Gastrocnemius medialis (tissue), 4 donors: Measurements from ENCODE around the gene OST4. TPM values are rescaled to one million over a fixed set of nuclear protein-coding genes. Genes with fewer than 3 reads are reported as not detected.
A peak's percentile ranks its signal among the peaks of the same experiment; 100 is the strongest.

Experiments
- ATAC-seq, 2 donors: fragments of 150-250 bp; one replicate each; pipeline ENCODE4 v1.9.1; 2016
- DNase-seq, 2 donors: peaks; one replicate each; pipeline ENCODE4 v3.0.0-alpha.2; 2019
- H3K27ac ChIP-seq, 4 donors: fragments of 200-600 bp; sonication (generic); 1 replicate in 1 of 4; 2 replicates in 3 of 4; pipeline ENCODE4 v1.5.1; 2016 to 2018; ENCODE audit warnings: mild to moderate bottlenecking in 2 of 4, moderate library complexity in 1 of 4
- H3K27me3 ChIP-seq, 3 donors: fragments of 200-600 bp; sonication (generic) in 2 of 3; 1 replicate in 1 of 3; 2 replicates in 2 of 3; pipeline versions ENCODE4 v1.5.1 to v1.6.0; 2016 to 2019; ENCODE audit warnings: mild to moderate bottlenecking in 1 of 3, moderate library complexity in 1 of 3
- H3K36me3 ChIP-seq, 2 donors: fragments of 200-600 bp; sonication (generic) in 1 of 2; one replicate each; pipeline ENCODE4 v1.5.1; 2017 to 2018
- H3K4me1 ChIP-seq, 2 donors: fragments of 200-600 bp; sonication (generic) in 1 of 2; one replicate each; pipeline ENCODE4 v1.5.1; 2016 to 2017; ENCODE audit warnings: mild to moderate bottlenecking in 2 of 2
- H3K4me3 ChIP-seq, 4 donors: fragments of 200-600 bp; sonication (generic) in 3 of 4; 1 replicate in 1 of 4; 2 replicates in 3 of 4; pipeline ENCODE4 v1.5.1; 2016 to 2019; ENCODE audit warnings: mild to moderate bottlenecking in 2 of 4
- H3K9me3 ChIP-seq, 3 donors: fragments of 200-600 bp; sonication (generic) in 2 of 3; 1 replicate in 1 of 3; 2 replicates in 2 of 3; pipeline ENCODE4 v1.5.1; 2016 to 2019
- CTCF ChIP-seq, 5 experiments: fragments of 450-650 bp in 3 of 5; fragments of 200-600 bp in 2 of 5; sonication (generic) in 2 of 5; IDR thresholded peaks in 4 of 5; conservative IDR thresholded peaks in 1 of 5; 1 replicate in 4 of 5; 2 replicates in 1 of 5; pipeline ENCODE4 v1.5.1; 2016 to 2019; ENCODE audit warnings: antibody characterized with exemption in 5 of 5, mild to moderate bottlenecking in 3 of 5, moderate library complexity in 3 of 5
- POLR2A ChIP-seq, 2 donors: fragments of 450-650 bp; IDR thresholded peaks; one replicate each; pipeline ENCODE4 v1.6.1; 2017; ENCODE audit warnings: antibody characterized with exemption in 2 of 2, mild to moderate bottlenecking in 2 of 2, moderate library complexity in 2 of 2
- in situ Hi-C, 4 donors: fragments of 200-750 bp; cut with MboI; loops; one replicate each; pipeline versions ENCODE4 v1.15.0 to v1.8.0; 2017; ENCODE audit warnings: low sequenced_read_pairs in 4 of 4
- intact Hi-C: fragments of 100-400 bp; cut with DNase I; formaldehyde crosslinking; loops from one replicate; pipeline ENCODE4 v1.15.1; 2023; ENCODE audit warnings: low total_unique reads
- total RNA-seq, 4 donors: library from RNA; depleted of rRNA; stranded (reverse); fragments of >200 nt; gene quantifications; one replicate each; pipeline versions ENCODE4 v1.1.0 to v1.2.3, GENCODE V29; 2016

Gene OST4
- total RNA-seq, 4 donors from 2014 or later: 191 to 283 (median 251) TPM

GRCh38 chr2:27051902-27052645, 19.4 kb downstream of the OST4 start:
- H3K9me3 ChIP-seq: no peaks in the 10 kb centered on the region
- in situ Hi-C loops (no loop called here), intact Hi-C loops (loop anchor here (2.0 kb wide), 1 partner anchor 19 kb away; the partner anchor contains the start of gene OST4)
- peak in 1 of 2 donors; percentile 35 for DNase-seq
- ATAC-seq: no peak
- H3K27ac ChIP-seq: peak overlapping the region; percentile 93 to 96 (median 93)
- peaks cover 0 to 33% of the 10 kb centered on the region in 2 donors for H3K36me3 ChIP-seq
- no peaks in the 10 kb centered on the region for H3K27me3 ChIP-seq
- no peak for TF ChIP-seq CTCF (IDR thresholded peaks at IDR 0.05 in 4 of 5, conservative IDR thresholded peaks at IDR 0.05 in 1 of 5)
- TF ChIP-seq POLR2A (IDR thresholded peaks at IDR 0.05): no peak
- peaks cover 11 to 13% of the 10 kb centered on the region in 2 donors for H3K4me1 ChIP-seq
- H3K4me3 ChIP-seq: peak overlapping the region; percentile 78 to 92 (median 84)

- ATAC-seq (peak; percentile 76 to 79), DNase-seq (peak; percentile 94 to 96)
- intact Hi-C loops: loop anchor here (1.0 kb wide), 2 partner anchors 18 to 35 kb away; partner anchors contain the start of gene KHK
- Histone ChIP-seq H3K27me3 (no peaks in the 10 kb centered on the region), H3K27ac (peak within 1 kb of the TSS; percentile 93 to 96 (median 93)), H3K36me3 (peaks cover 0 to 25% of the 10 kb centered on the region in 2 donors), H3K9me3 (no peaks in the 10 kb centered on the region), H3K4me1 (peaks cover 11 to 13% of the 10 kb centered on the region in 2 donors), H3K4me3 (peak within 1 kb of the TSS; percentile 78 to 92 (median 84))
- in situ Hi-C loops: no loop called here
- TF ChIP-seq CTCF (IDR thresholded peaks at IDR 0.05 in 4 of 5, conservative IDR thresholded peaks at IDR 0.05 in 1 of 5) (no peak), POLR2A (IDR thresholded peaks at IDR 0.05) (peak; percentile 69 to 72)
Observed at GRCh38 chr2:27050996-27051901, 20.2 kb downstream of the OST4 start, which contains the start of gene AGBL5. TSS of gene AGBL5 (plus strand) at chr2:27051668. CDS start at chr2:27052959, 1,291 bp downstream.

GRCh38 chr2:27050281-27050995, 21.0 kb downstream of the OST4 start:
- peak; percentile 80 to 83 for ATAC-seq
- H3K4me1 ChIP-seq: peaks cover 11 to 13% of the 10 kb centered on the region in 2 donors
- H3K27ac ChIP-seq: peak overlapping the region; percentile 93 to 96 (median 93)
- peaks cover 0 to 17% of the 10 kb centered on the region in 2 donors for H3K36me3 ChIP-seq
- intact Hi-C loops: loop anchor here (1.0 kb wide), 2 partner anchors 17 to 36 kb away; partner anchors contain the start of gene KHK
- TF ChIP-seq POLR2A (IDR thresholded peaks at IDR 0.05): peak in 1 of 2 donors; percentile 9
- peak; percentile 61 to 73 (median 67) for TF ChIP-seq CTCF (IDR thresholded peaks at IDR 0.05 in 4 of 5, conservative IDR thresholded peaks at IDR 0.05 in 1 of 5)
- H3K9me3 ChIP-seq: no peaks in the 10 kb centered on the region
- DNase-seq: peak; percentile 81 to 91
- in situ Hi-C loops: no loop called here
- H3K27me3 ChIP-seq: no peaks in the 10 kb centered on the region
- H3K4me3 ChIP-seq: peak overlapping the region; percentile 78 to 92 (median 84)
